Measurements from ENCODE around the gene STX19. TPM values are rescaled to one million over a fixed set of nuclear protein-coding genes. Genes with fewer than 3 reads are reported as not detected.
A peak's percentile ranks its signal among the peaks of the same experiment; 100 is the strongest.
"Not testable (repeated sequence)": the region's sequence is repeated elsewhere in the genome, so short reads cannot be mapped to it uniquely, and the experiment has no call there.

Gene STX19
- total RNA-seq, 1 donor from 2014 or later: not detected

DNA sequence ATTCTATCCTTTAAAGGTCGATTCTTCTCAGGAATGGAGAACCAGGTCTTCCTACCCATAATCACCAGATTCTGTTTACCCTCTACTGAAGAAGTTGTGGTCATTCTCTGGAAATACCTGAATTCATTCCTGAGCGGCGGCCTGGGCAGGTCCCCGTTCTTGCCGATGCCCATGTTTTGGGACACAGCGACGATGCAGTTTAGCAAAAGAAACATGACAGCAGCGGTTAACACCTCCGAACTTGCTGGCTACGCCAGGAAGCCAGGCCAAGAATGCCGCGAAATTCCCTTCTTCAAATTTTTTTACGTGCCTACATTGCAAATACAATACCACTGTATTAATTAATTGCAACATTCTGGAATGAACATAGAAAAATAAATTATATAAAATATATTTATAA, 32.9 kb upstream of the STX19 start:
- Mint-ChIP-seq H3K4me3 (no peak overlapping the region), H3K27ac (no peak overlapping the region), H3K4me1 (peaks cover 33% of the 10 kb centered on the region), H3K36me3 (ENCODE audit: low read depth) (peaks cover 35% of the 10 kb centered on the region), H3K9me3 (no peaks in the 10 kb centered on the region), H3K27me3 (no peaks in the 10 kb centered on the region)
- DNase-seq: no peak
- intact Hi-C loops (cut with micrococcal nuclease): no loop called here

DNA sequence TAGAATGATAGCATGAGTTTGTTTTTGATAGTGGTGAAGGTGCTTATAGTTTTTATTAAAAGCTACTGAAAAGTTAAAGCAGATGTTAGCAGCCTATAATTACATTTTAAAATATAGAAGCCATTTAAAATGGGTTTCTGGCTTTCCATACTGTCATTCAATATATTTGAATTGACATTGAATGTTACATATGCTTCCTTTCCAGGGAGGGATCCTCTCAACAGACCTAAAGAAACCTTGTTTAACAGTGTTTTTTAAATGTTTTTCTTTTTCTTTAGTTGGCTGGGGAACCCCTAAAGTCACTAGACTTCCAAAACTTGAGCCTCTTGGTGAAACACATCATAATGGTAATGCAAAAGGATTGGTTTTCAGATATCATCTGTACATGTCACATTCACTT, 22.1 kb upstream of the STX19 start:
- no peaks in the 10 kb centered on the region for H3K4me1 Mint-ChIP-seq
- no peak overlapping the region for H3K4me3 Mint-ChIP-seq
- no peak overlapping the region for H3K27ac Mint-ChIP-seq
- DNase-seq: no peak
- H3K9me3 Mint-ChIP-seq: no peaks in the 10 kb centered on the region
- intact Hi-C loops (cut with micrococcal nuclease): no loop called here
- no peaks in the 10 kb centered on the region for H3K36me3 Mint-ChIP-seq (ENCODE audit: low read depth)
- no peaks in the 10 kb centered on the region for H3K27me3 Mint-ChIP-seq

DNA sequence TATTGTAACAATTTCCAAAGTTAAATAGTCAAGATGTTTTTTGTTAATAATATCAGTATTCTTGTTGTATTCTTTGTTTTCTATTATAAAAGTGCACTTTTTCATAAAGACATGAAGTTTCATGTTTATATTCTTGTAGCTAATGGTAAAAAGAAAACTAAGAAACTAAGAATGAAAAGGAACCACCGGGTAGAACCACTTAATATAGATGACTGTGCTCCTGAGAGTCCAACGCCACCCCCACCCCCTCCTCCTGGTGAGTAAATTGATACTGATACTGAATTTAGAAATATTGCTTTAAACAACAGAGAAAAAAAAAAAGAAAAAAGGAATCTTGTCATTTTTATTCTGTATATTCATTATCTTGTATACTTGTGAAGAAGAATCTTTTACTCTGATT, 20.9 kb upstream of the STX19 start:
- H3K9me3 Mint-ChIP-seq: no peaks in the 10 kb centered on the region
- no peaks in the 10 kb centered on the region for H3K4me1 Mint-ChIP-seq
- no peak overlapping the region for H3K27ac Mint-ChIP-seq
- no peak for DNase-seq
- H3K27me3 Mint-ChIP-seq: no peaks in the 10 kb centered on the region
- no peak overlapping the region for H3K4me3 Mint-ChIP-seq
- intact Hi-C loops (cut with micrococcal nuclease): no loop called here
- H3K36me3 Mint-ChIP-seq (ENCODE audit: low read depth): peaks cover 6% of the 10 kb centered on the region

DNA sequence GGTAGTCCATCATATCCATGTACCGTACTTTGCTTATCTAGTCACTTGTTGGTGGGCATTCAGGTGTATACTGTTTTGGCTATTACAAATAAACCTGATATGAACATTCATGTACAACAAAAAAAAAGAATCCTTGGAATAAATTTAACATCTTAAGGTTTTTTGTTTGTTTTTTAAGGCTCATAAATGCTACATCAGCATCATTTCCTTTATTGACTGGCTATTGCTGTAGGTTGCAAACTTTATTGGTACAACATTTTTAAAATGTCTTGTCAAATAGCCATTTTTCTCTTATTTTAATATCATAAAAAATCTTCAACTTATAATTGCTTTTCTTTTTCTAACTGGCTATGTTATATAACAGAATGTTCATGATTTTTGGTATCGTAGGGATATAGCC, 18.1 kb upstream of the STX19 start:
- Mint-ChIP-seq H3K27ac (no peak overlapping the region), H3K36me3 (ENCODE audit: low read depth) (peaks cover 14% of the 10 kb centered on the region), H3K27me3 (no peaks in the 10 kb centered on the region), H3K4me3 (no peak overlapping the region), H3K9me3 (peaks cover 3% of the 10 kb centered on the region), H3K4me1 (no peaks in the 10 kb centered on the region)
- intact Hi-C loops (cut with micrococcal nuclease): no loop called here
- DNase-seq: no peak

DNA sequence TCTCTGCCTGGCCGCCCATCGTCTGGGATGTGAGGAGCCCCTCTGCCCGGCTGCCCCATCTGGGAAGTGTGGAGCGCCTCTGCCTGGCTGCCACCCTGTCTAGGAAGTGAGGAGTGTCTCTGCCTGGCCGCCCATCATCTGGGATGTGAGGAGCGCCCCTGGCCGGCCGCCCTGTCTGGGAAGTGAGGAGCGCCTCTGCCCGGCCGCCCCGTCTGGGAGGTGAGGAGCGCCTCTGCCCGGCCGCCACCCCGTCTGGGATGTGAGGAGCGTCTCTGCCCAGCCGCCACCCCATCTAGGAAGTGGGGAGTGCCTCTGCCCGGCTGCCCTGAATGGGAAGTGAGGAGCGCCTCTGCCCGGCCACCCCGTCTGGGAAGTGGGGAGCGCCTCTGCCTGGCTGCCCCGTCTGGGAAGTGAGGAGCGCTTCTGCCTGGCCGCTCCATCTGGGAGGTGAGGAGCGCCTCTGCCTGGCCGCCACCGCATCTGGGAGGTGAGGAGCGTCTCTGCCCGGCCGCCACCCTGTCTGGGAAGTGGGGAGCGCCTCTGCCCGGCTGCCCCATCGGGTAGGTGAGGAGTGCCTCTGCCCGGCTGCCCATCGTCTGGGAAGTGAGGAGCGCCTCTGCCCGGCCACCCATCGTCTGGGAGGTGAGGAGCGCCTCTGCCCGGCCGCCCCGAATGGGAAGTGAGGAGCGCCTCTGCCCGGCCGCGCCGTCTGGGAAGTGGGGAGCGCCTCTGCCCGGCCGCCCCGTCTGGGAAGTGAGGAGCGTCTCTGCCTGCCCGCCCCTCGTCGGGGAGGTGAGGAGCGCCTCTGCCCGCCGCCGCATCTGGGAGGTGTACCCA, 15.9 kb upstream of the STX19 start:
- intact Hi-C loops (cut with micrococcal nuclease); H3K27ac Mint-ChIP-seq; DNase-seq; H3K9me3 Mint-ChIP-seq; H3K4me1 Mint-ChIP-seq; H3K4me3 Mint-ChIP-seq; H3K27me3 Mint-ChIP-seq: not testable (repeated sequence)
- peaks cover 16% of the 10 kb centered on the region for H3K36me3 Mint-ChIP-seq (ENCODE audit: low read depth)

DNA sequence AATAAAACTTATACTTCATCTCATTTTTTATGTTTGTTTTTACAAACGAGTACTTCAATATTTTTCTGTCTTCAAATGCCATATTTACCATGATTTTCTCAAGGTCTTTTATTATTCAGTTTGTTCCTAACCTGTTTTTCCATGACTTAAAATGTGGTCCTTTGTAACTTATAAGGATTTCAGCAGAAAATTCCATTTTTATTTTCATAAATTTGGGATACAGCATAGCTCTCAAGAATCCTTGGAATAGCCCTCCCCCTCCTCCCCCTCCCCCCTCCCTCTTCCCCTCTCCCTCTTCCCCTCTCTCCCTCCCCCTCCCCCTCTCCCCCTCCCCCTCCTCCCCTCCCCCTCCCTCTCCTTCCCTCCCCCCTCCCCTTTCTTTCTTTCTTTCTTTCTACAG, 14.9 kb upstream of the STX19 start:
- Mint-ChIP-seq H3K9me3 (peaks cover 3% of the 10 kb centered on the region), H3K36me3 (ENCODE audit: low read depth) (peaks cover 16% of the 10 kb centered on the region), H3K27me3 (no peaks in the 10 kb centered on the region), H3K27ac (peak overlapping the region; percentile 41), H3K4me1 (no peaks in the 10 kb centered on the region), H3K4me3 (no peak overlapping the region)
- DNase-seq: no peak
- intact Hi-C loops (cut with micrococcal nuclease): loop anchor here (2.0 kb wide), 1 partner anchor 32 kb away; no protein-coding TSS in a partner anchor

DNA sequence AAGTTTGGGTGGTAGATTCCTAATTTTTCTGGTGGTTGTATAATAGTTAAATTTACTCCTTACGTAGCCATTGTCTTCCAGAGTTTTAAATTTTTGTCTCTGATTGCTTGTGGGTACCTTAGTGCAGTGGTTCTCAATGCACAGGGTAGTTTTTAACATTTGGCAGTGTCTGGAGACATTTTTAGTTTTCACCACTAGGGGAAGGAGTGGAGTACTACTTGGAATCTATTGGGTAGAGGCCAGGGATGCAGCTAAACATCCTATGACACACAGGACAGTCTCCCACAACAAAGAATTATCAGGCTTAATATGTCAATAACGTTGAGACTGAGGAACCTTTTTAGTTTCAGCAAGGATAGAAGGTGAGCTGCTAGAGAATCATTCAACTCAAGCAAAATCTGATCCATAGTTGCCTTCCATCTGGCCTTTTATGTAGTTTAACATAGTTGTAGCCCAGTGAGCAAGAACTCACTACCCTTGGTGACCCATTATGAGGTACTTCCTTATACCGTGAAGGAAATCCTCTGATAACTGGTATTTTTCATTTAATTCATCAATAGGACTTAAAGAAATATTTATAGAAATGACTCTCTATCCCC, 8.6 kb upstream of the STX19 start:
- Mint-ChIP-seq H3K27ac (no peak overlapping the region), H3K9me3 (no peaks in the 10 kb centered on the region)

DNA sequence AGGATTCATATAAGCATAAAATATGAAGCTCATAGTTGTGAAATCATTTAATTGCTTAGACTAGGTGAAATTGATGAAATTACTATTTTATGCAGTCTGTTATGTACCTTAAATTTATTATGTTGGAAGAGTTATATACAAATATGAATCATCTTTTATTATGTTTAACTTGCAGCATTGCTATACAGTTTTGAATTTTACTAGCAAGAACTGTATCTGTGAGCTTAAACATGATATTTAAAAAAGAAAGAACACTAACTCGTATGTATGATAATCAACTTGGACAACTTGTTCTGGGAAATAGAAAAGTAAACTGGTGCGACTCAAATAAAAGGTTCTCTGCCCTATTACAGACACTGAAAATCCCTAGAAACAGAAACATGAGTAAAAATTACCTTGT, 1.8 kb downstream of the STX19 start:
- no peak overlapping the region for H3K27ac Mint-ChIP-seq
- no peak overlapping the region for H3K4me3 Mint-ChIP-seq
- no peaks in the 10 kb centered on the region for H3K36me3 Mint-ChIP-seq (ENCODE audit: low read depth)
- H3K4me1 Mint-ChIP-seq: no peaks in the 10 kb centered on the region
- no peak for DNase-seq
- no peaks in the 10 kb centered on the region for H3K9me3 Mint-ChIP-seq
- intact Hi-C loops (cut with micrococcal nuclease): no loop called here
- H3K27me3 Mint-ChIP-seq: no peaks in the 10 kb centered on the region

More for the DNA sequence above, 8.6 kb upstream of the STX19 start:
- intact Hi-C loops (cut with micrococcal nuclease): no loop called here
- no peak for DNase-seq
- peaks cover 3% of the 10 kb centered on the region for H3K36me3 Mint-ChIP-seq (ENCODE audit: low read depth)
- no peaks in the 10 kb centered on the region for H3K27me3 Mint-ChIP-seq
- no peak overlapping the region for H3K4me3 Mint-ChIP-seq
- H3K4me1 Mint-ChIP-seq: no peaks in the 10 kb centered on the region

DNA sequence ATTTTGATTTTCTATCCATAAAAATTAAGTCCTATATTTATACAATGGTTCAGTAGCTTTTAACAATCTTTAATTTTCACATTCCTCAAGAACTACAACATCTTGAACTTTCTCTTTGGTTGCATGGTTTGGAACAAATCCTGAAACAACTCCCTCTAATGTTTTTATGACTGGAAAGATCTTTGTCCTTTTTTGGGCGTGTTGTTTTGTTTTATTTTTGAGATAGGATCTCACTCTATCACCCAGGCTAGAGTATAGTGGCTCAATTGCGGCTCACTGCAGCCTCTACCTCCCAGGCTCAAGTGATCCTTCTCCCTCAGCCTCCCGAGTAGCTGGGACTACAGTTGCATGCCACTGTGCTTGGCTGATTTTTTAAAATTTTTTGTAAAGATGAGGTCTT, 4.0 kb downstream of the STX19 start:
- intact Hi-C loops (cut with micrococcal nuclease): no loop called here
- H3K27ac Mint-ChIP-seq: no peak overlapping the region
- DNase-seq: no peak
- no peaks in the 10 kb centered on the region for H3K4me1 Mint-ChIP-seq
- H3K9me3 Mint-ChIP-seq: no peaks in the 10 kb centered on the region
- no peaks in the 10 kb centered on the region for H3K27me3 Mint-ChIP-seq
- no peaks in the 10 kb centered on the region for H3K36me3 Mint-ChIP-seq (ENCODE audit: low read depth)
- H3K4me3 Mint-ChIP-seq: no peak overlapping the region

DNA sequence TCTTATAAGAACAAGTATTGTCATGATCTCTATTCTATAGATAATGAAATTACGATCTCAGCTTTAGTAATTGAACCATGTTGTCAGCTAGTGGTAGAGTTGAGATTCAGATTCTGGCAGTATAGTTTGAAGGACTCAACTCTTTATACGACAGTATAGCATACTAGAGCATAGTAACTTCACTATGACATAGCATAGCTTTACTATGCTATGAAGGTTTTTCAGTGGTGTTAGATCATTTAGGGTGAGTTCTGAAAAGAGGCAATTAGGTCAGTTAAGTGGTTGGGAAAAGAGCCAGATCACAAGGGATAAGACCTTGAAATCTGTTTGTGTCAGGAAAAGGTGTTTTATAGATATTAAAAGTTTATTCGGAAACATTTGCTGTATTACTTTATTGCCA, 8.1 kb downstream of the STX19 start:
- Mint-ChIP-seq H3K4me3 (no peak overlapping the region), H3K27ac (no peak overlapping the region), H3K4me1 (no peaks in the 10 kb centered on the region), H3K9me3 (no peaks in the 10 kb centered on the region), H3K36me3 (ENCODE audit: low read depth) (no peaks in the 10 kb centered on the region), H3K27me3 (no peaks in the 10 kb centered on the region)
- DNase-seq: no peak
- intact Hi-C loops (cut with micrococcal nuclease): no loop called here

DNA sequence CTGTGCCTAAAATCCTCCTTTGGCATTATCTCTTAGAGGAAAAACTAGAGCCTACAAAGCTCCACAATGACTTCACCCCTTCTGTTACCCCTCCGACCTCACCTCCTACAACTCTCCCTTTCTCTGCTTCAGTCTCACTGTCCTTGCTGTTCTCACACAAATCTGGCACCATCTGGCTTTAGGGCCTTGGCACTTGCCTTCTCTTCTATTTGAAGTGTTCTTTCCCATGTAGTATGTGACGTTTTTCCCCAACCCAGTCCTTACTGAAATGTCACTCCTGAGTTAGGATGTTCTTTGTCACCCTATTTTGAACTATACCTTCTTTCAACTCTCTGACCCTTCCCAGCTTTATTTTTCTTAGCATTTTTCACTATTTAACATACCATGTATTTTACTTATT, 8.7 kb downstream of the STX19 start:
- Mint-ChIP-seq H3K36me3 (ENCODE audit: low read depth) (peaks cover 5% of the 10 kb centered on the region), H3K4me1 (peaks cover 6% of the 10 kb centered on the region), H3K27ac (no peak overlapping the region), H3K27me3 (no peaks in the 10 kb centered on the region), H3K9me3 (peaks cover 5% of the 10 kb centered on the region), H3K4me3 (no peak overlapping the region)
- intact Hi-C loops (cut with micrococcal nuclease): no loop called here
- no peak for DNase-seq

DNA sequence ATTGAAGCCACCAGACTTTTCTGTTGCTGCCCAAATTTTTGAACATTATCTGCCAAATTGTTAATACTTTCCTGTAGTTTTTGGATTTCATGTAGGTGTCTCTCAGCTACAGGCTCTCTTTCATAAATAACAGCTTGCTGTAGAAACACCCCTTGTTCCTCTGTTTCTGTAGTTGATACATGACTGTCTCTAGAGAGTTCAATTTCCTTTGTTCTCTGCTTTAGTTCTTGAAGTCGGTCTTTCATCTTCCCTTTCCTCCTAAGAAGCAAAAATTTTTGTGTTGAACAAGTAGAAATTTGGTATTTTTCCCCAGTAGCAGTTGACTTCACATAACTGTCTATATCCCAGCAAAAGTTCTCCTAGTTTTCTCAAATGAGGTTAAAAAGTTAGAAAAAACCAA, 13.4 kb downstream of the STX19 start:
- peak overlapping the region; percentile 44 for H3K27ac Mint-ChIP-seq
- DNase-seq: no peak
- intact Hi-C loops (cut with micrococcal nuclease): no loop called here
- H3K4me1 Mint-ChIP-seq: peaks cover 27% of the 10 kb centered on the region
- peaks cover 11% of the 10 kb centered on the region for H3K9me3 Mint-ChIP-seq
- no peak overlapping the region for H3K4me3 Mint-ChIP-seq
- H3K27me3 Mint-ChIP-seq: no peaks in the 10 kb centered on the region
- H3K36me3 Mint-ChIP-seq (ENCODE audit: low read depth): peaks cover 9% of the 10 kb centered on the region

DNA sequence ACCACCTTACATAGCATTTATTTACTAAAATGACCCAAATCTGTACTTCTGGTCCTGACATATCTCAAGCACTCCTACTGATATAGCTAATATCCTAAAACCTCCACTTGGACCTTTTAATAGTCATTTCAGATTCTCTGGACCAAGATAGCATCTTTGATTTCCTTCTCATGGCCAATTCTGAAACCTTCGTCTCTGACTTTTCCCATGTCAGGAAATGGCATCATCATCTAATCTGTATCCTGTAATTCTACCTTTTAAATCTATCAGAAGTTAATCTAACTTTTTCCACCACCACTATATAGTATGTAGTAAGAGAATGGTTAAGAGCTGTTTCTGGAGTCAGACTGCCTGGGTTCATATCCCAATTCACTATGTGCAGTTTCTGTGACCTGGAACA, 16.2 kb downstream of the STX19 start:
- Mint-ChIP-seq H3K27ac (peak overlapping the region; percentile 85), H3K9me3 (peaks cover 11% of the 10 kb centered on the region), H3K4me1 (peaks cover 39% of the 10 kb centered on the region), H3K27me3 (no peaks in the 10 kb centered on the region), H3K36me3 (ENCODE audit: low read depth) (peaks cover 12% of the 10 kb centered on the region), H3K4me3 (peak overlapping the region; percentile 51)
- intact Hi-C loops (cut with micrococcal nuclease): no loop called here
- DNase-seq: no peak

DNA sequence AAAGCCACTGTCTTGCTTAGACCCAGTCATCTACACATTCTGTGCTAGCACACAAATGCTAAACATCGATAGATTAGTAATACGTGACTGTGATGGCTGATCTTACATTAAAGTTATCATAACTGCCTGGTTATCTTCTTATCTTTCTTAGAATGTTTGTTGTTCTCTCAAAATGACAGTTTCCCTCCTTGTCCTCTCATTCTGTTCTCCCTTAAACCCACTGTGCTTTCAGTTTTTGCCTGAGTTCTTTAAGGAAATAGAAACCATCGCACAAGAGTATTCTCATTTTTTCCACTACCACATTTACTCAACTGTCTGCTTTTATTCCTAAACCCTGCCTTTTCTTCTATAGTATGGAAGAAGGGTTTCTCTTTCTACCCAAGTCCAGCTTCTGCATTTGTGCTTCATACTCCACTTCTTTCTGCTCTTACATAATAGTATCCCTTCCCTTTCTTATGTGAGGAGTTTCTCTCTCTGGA, 17.1 kb downstream of the STX19 start:
- Mint-ChIP-seq H3K4me1 (peaks cover 41% of the 10 kb centered on the region), H3K36me3 (ENCODE audit: low read depth) (peaks cover 12% of the 10 kb centered on the region), H3K27ac (peak overlapping the region; percentile 85), H3K9me3 (peaks cover 11% of the 10 kb centered on the region), H3K4me3 (peak overlapping the region; percentile 51), H3K27me3 (no peaks in the 10 kb centered on the region)
- intact Hi-C loops (cut with micrococcal nuclease): loop anchor here (1.0 to 2.0 kb wide), 3 partner anchors 32 to 51 kb away; partner anchors contain the start of genes DHFR2 and PROS1
- DNase-seq: peak; percentile 58

Data from activated CD4-positive, alpha-beta T cell treated with anti-CD3 and anti-CD28 coated beads, Interleukin-2, amount 10 ng/mL, durations not matched to agents 24 days and 14 days (primary cell).